BJ (cell line): Measurements from ENCODE around the gene RPLP1. TPM values are rescaled to one million over a fixed set of nuclear protein-coding genes. Genes with fewer than 3 reads are reported as not detected.

ENCODE experiments used
- CTCF ChIA-PET: fragments of 350-600 bp; formaldehyde crosslinking; extraction: SDS; loops from one replicate; lab custom pipeline; 2021; ENCODE audit warnings: antibody characterized with exemption, inconsistent platforms; lab: Yijun Ruan, JAX
- POLR2A ChIA-PET: fragments of 300-600 bp; sonication (Branson Sonifier 250); formaldehyde crosslinking; extraction: SDS; loops from one replicate; lab custom pipeline; 2021; ENCODE audit warnings: antibody characterized with exemption; lab: Charles Lee
- DNase-seq: peaks from one replicate; pipeline ENCODE4 v3.0.0-alpha.2; 2011; ENCODE audit warnings: low read depth
- H3K27me3 ChIP-seq: 2 replicates; pipeline ENCODE4 v1.6.0; 2011; ENCODE audit warnings: low read length; ENCODE audit not compliant: control insufficient read depth, insufficient read depth
- H3K36me3 ChIP-seq: 2 replicates; pipeline ENCODE4 v1.5.1; 2011; ENCODE audit warnings: low read length; ENCODE audit not compliant: control insufficient read depth, insufficient read depth
- H3K4me3 ChIP-seq: 2 replicates; pipeline ENCODE4 v1.5.1; 2011; ENCODE audit warnings: low read depth, mild to moderate bottlenecking, control low read depth, low read length
- CTCF ChIP-seq: IDR thresholded peaks from 2 replicates; pipeline ENCODE4 v1.5.1; 2011; ENCODE audit warnings: low read depth, mild to moderate bottlenecking, control low read depth, inconsistent platforms, low read length, moderate library complexity; ENCODE audit not compliant: insufficient read depth
- polyA plus RNA-seq: library from polyadenylated mRNA; depleted of rRNA; stranded (reverse); fragments of >200 nt; gene quantifications from 2 replicates; pipeline ENCODE4 v1.2.3, GENCODE V29; 2011

Gene RPLP1
- polyA plus RNA-seq, 1 experiment = 1,191 TPM

GRCh38 chr15:69408841-69409240 lies 43.8 kb upstream of the RPLP1 start:
- Histone ChIP-seq H3K4me3 (no peak overlapping the region), H3K27me3 (no peaks in the 10 kb centered on the region), H3K36me3 (no peaks in the 10 kb centered on the region; the same call in none of the 2 replicates)
- no peak for DNase-seq
- TF ChIP-seq CTCF = no peak
- ChIA-PET CTCF (interaction anchor here (0.6 to 1.4 kb wide), 3 partner anchors 14 to 346 kb away, joined by 3 to 4 read pairs (median 4); no protein-coding TSS in a partner anchor), POLR2A (no interaction called here)

- Histone ChIP-seq H3K36me3 (no peaks in the 10 kb centered on the region; the same call in none of the 2 replicates), H3K4me3 (no peak overlapping the region), H3K27me3 (no peaks in the 10 kb centered on the region)
- no peak for DNase-seq
- peak; percentile 34; the same call in 1 of the 2 replicates for TF ChIP-seq CTCF
- POLR2A ChIA-PET = no interaction called here
- CTCF ChIA-PET = interaction anchor here (1.1 to 1.9 kb wide), 2 partner anchors 16 to 351 kb away, joined by 4 to 11 read pairs; no protein-coding TSS in a partner anchor
Measured at GRCh38 chr15:69410248-69410874, 42.3 kb upstream of the RPLP1 start.

- no peaks in the 10 kb centered on the region; the same call in none of the 2 replicates for H3K36me3 ChIP-seq
- TF ChIP-seq CTCF = no peak
- H3K27me3 ChIP-seq = no peaks in the 10 kb centered on the region
- H3K4me3 ChIP-seq = no peak overlapping the region
- no peak for DNase-seq
- POLR2A ChIA-PET = interaction anchor here (1.0 kb wide), 1 partner anchor 8 kb away, joined by 3 read pairs; no protein-coding TSS in a partner anchor
- CTCF ChIA-PET = interaction anchor here (1.9 to 2.5 kb wide), 2 partner anchors 18 to 50 kb away, joined by 8 to 11 read pairs; no protein-coding TSS in a partner anchor
Measured at GRCh38 chr15:69412274-69412673, 40.3 kb upstream of the RPLP1 start.

- H3K27me3 ChIP-seq = no peaks in the 10 kb centered on the region
- TF ChIP-seq CTCF = no peak
- H3K4me3 ChIP-seq = no peak overlapping the region
- ChIA-PET CTCF (interaction anchor here (2.5 kb wide), 1 partner anchor 50 kb away, joined by 8 read pairs; no protein-coding TSS in a partner anchor), POLR2A (interaction anchor here (1.0 kb wide), 1 partner anchor 9 kb away, joined by 3 read pairs; no protein-coding TSS in a partner anchor)
- no peak for DNase-seq
- no peaks in the 10 kb centered on the region; the same call in none of the 2 replicates for H3K36me3 ChIP-seq
Measured at GRCh38 chr15:69412701-69413100, 39.9 kb upstream of the RPLP1 start.
